HTR-8/SVneo (cell line): ENCODE data around the gene HECW1.

Experiments used
- DNase-seq: peaks from one replicate; pipeline ENCODE4 v3.0.0; 2011; ENCODE audit warnings: low spot score, mixed read lengths; ENCODE audit not compliant: insufficient read length
- FAIRE-seq: peaks from 2 replicates; lab custom pipeline; 2011; peaks lifted over from hg19 to GRCh38; lab: Jason Lieb, UNC

HECW1 gene

GRCh38 chr7:43244784-43245183 lies 132.3 kb downstream of the HECW1 start:
- DNase-seq (no peak), FAIRE-seq (no peak)

GRCh38 chr7:43247757-43248156 lies 135.3 kb downstream of the HECW1 start:
- no peak for DNase-seq
- FAIRE-seq: no peak

- DNase-seq (no peak), FAIRE-seq (no peak)
Measured at GRCh38 chr7:43248553-43248952, 136.1 kb downstream of the HECW1 start.

GRCh38 chr7:43248961-43249822 lies 136.7 kb downstream of the HECW1 start:
- peak; percentile 49 for FAIRE-seq
- peak; percentile 42 for DNase-seq

GRCh38 chr7:43249823-43250145 lies 137.3 kb downstream of the HECW1 start:
- DNase-seq (no peak), FAIRE-seq (no peak)

- peak; percentile 60 for DNase-seq
Measured at GRCh38 chr7:43260980-43261878, 148.8 kb downstream of the HECW1 start.

GRCh38 chr7:43265139-43265538 lies 152.7 kb downstream of the HECW1 start:
- DNase-seq (no peak), FAIRE-seq (no peak)

More at GRCh38 chr7:43260980-43261878, 148.8 kb downstream of the HECW1 start:
- FAIRE-seq: peak; percentile 80

GRCh38 chr7:43273939-43274719 lies 161.7 kb downstream of the HECW1 start:
- FAIRE-seq (no peak), DNase-seq (no peak)

- no peak for DNase-seq
- no peak for FAIRE-seq
Measured at GRCh38 chr7:43274752-43275151, 162.3 kb downstream of the HECW1 start.

- FAIRE-seq (no peak), DNase-seq (no peak)
Measured at GRCh38 chr7:43276547-43276946, 164.1 kb downstream of the HECW1 start.

GRCh38 chr7:43278088-43278644 lies 165.7 kb downstream of the HECW1 start:
- no peak for DNase-seq

GRCh38 chr7:43281268-43281667 lies 168.8 kb downstream of the HECW1 start:
- FAIRE-seq: no peak

More at GRCh38 chr7:43278088-43278644, 165.7 kb downstream of the HECW1 start:
- no peak for FAIRE-seq

GRCh38 chr7:43283706-43284105 lies 171.3 kb downstream of the HECW1 start:
- no peak for DNase-seq
- no peak for FAIRE-seq

More at GRCh38 chr7:43281268-43281667, 168.8 kb downstream of the HECW1 start:
- DNase-seq: no peak

GRCh38 chr7:43289826-43290225 lies 177.4 kb downstream of the HECW1 start:
- FAIRE-seq (no peak), DNase-seq (no peak)

GRCh38 chr7:43290978-43291377 lies 178.5 kb downstream of the HECW1 start:
- FAIRE-seq: no peak
- DNase-seq: no peak

GRCh38 chr7:43291789-43292188 lies 179.3 kb downstream of the HECW1 start:
- DNase-seq: no peak
- no peak for FAIRE-seq

GRCh38 chr7:43292384-43292783 lies 179.9 kb downstream of the HECW1 start:
- FAIRE-seq: no peak
- no peak for DNase-seq

- no peak for FAIRE-seq
Measured at GRCh38 chr7:43294080-43294630, 181.7 kb downstream of the HECW1 start.

GRCh38 chr7:43295429-43295828 lies 183.0 kb downstream of the HECW1 start:
- no peak for DNase-seq
- FAIRE-seq: no peak

More at GRCh38 chr7:43294080-43294630, 181.7 kb downstream of the HECW1 start:
- DNase-seq: no peak

GRCh38 chr7:43296306-43296705 lies 183.9 kb downstream of the HECW1 start:
- no peak for DNase-seq
- no peak for FAIRE-seq
